Brain microvascular endothelial cell (primary cell): ENCODE results near the gene CFAP69.
A peak's percentile ranks its signal among the peaks of the same experiment; 100 is the strongest.

Experiments used
- DNase-seq: peaks from one replicate; pipeline ENCODE4 v3.0.0-alpha.2; 2020
- H3K27ac ChIP-seq: fragments of 250-450 bp; sonication (Bioruptor Pico); 2 replicates; pipeline ENCODE4 v1.5.1; 2020; ENCODE audit warnings: mild to moderate bottlenecking, moderate library complexity
- H3K27me3 ChIP-seq: fragments of 250-450 bp; sonication (Bioruptor Pico); replicated peaks from 2 replicates; pipeline ENCODE4 v1.5.1; 2020; ENCODE audit warnings: mild to moderate bottlenecking
- H3K36me3 ChIP-seq: fragments of 250-450 bp; sonication (Bioruptor Pico); replicated peaks from 2 replicates; pipeline ENCODE4 v1.5.1; 2020; ENCODE audit warnings: mild to moderate bottlenecking
- H3K4me3 ChIP-seq: 2 replicates; pipeline ENCODE4 v1.5.1; 2011; ENCODE audit warnings: low read depth, mild to moderate bottlenecking, control low read depth, low read length, moderate library complexity
- in situ Hi-C: cut with HindIII; loops from 2 replicates; pipeline ENCODE4 v1.10.0; 2017; ENCODE audit warnings: low sequenced_read_pairs, low pct_ligation_motif_present
- TF ChIP-seq, protein P1 (sequence below): IDR thresholded peaks from 2 replicates; pipeline ENCODE4 v1.5.1; 2011; ENCODE audit warnings: low read depth, mild to moderate bottlenecking, moderate library complexity, low read length, control low read depth, inconsistent platforms; ENCODE audit errors: missing control alignments

Gene CFAP69

DNA sequence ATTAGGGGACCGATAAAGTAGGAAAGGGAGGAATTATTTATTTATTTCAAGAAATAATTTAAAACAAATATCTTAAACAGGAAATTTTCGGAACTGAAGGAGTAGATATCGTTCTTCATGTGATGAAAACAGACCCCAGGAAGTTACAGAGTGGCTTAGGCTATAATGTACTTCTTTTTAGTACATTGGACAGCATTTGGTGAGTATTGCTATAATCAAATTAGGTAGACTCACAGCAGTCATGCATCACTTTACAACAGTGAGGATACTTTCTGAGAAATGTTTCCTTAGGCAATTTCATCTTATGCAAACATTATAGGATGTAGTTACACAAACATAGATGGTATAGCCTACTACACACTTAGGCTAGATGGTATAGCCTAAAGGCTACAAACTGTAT is 43.2 kb downstream of the CFAP69 start:
- in situ Hi-C loops = no loop called here
- no peak for DNase-seq
- Histone ChIP-seq H3K36me3 (no peaks in the 10 kb centered on the region), H3K27me3 (no peaks in the 10 kb centered on the region), H3K4me3 (no peak overlapping the region), H3K27ac (no peak overlapping the region)
- TF ChIP-seq, protein P1, sequence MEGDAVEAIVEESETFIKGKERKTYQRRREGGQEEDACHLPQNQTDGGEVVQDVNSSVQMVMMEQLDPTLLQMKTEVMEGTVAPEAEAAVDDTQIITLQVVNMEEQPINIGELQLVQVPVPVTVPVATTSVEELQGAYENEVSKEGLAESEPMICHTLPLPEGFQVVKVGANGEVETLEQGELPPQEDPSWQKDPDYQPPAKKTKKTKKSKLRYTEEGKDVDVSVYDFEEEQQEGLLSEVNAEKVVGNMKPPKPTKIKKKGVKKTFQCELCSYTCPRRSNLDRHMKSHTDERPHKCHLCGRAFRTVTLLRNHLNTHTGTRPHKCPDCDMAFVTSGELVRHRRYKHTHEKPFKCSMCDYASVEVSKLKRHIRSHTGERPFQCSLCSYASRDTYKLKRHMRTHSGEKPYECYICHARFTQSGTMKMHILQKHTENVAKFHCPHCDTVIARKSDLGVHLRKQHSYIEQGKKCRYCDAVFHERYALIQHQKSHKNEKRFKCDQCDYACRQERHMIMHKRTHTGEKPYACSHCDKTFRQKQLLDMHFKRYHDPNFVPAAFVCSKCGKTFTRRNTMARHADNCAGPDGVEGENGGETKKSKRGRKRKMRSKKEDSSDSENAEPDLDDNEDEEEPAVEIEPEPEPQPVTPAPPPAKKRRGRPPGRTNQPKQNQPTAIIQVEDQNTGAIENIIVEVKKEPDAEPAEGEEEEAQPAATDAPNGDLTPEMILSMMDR = no peak

DNA sequence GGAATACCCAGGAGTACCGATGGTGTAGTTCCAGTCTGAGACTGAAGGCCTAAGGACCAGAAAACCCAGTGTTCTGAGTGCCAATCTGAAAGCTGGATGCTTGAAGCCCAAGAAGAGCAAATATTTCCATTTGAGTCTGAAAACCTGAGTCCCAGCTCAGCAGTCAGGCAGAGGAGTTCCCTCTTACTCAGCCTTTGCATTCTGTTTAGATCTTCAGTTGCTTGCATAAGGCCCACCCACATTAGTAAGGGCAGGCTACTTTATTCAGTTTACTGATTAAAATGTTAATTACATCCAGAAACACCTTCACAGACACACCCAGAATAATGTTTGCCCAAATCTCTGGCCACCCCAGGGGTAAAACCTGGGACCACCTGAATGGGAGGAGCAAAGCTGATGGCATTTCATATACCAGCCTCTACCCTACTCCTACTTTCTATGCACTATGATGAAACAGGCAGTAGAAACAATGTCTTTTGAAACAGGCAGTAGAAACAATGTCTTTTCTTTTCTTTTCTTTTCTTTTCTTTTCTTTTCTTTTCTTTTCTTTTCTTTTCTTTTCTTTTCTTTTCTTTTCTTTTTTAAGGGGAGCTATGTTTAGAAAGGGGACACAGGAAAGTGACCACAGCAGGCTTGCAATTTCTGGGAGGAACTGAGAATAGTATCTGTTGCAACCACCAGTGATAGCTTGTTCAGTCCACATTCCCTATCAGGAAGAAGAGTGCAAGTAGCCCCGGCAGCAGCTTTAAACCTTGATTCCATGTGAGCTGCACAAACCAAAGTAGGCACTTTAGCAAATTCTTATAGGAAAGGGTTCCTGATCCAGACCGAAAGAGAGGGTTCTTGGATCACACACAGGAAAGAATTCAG is 45.5 kb downstream of the CFAP69 start:
- in situ Hi-C loops = no loop called here
- Histone ChIP-seq H3K27me3 (no peaks in the 10 kb centered on the region), H3K27ac (no peak overlapping the region), H3K4me3 (no peak overlapping the region), H3K36me3 (no peaks in the 10 kb centered on the region)
- TF ChIP-seq, protein P1 = no peak
- DNase-seq = no peak

DNA sequence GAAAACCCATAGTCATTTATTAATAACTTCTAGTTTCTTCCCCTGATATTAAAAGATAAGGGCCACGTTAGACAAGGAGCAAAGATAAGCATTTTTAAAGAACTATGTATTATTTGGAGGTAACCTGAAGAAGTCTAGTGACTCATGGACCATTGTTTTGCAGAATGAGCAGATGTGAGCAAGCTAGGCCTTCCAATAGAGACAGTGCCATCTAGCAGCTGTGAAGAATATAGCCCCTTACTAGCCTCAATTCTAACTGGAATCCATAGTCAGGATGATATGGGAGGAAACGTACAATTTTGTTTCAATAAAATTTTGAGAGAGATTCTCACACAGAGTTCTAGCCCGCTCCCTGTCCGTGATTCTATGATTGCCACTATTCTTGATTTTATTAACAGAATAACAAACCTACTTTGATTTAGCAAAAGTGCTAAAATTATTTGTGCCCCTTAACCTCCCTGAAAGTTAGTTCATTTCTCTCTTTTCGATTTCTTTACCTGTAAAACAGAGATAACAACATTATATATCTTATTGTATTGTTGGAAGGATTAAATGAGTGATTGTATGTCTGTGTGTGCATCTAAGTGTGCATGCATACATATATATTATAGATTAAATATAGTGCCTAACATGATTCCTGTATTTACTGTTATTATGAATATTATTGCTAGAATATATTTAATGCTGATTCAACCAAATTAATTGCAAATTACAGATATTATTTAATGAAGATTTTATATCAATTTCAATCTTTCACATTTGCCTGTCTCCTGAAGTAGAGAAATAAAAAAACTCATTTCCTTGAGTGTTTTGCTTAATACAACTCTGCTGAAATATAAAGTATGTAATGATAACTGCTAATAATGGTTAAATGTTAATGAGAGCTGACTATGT is 53.4 kb downstream of the CFAP69 start:
- in situ Hi-C loops = no loop called here
- no peaks in the 10 kb centered on the region for H3K27me3 ChIP-seq
- TF ChIP-seq, protein P1 = peak; percentile 82
- peak; percentile 65 for DNase-seq
- H3K4me3 ChIP-seq = no peak overlapping the region
- H3K36me3 ChIP-seq = no peaks in the 10 kb centered on the region
- H3K27ac ChIP-seq = no peak overlapping the region

DNA sequence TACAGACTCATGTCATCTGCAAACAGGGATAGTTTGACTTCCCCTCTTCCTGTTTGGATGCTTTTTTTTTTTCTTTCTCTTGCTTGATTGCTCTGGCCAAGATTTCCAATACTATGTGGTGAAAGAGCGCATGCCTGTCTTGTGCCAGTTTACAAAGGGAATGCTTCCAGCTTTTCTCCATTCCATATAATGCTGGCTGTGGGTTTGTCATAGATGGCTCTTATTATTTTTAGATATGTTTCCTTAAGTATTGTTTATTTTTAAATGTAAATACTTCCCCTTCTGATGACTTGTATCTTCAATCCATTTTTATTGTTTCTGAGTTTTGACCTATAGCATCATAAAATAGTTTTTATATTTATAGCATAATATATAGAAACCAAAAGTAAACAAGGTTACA is 58.3 kb downstream of the CFAP69 start:
- TF ChIP-seq, protein P1 = no peak
- in situ Hi-C loops = no loop called here
- Histone ChIP-seq H3K27ac (no peak overlapping the region), H3K27me3 (no peaks in the 10 kb centered on the region), H3K36me3 (no peaks in the 10 kb centered on the region), H3K4me3 (no peak overlapping the region)
- DNase-seq = no peak

DNA sequence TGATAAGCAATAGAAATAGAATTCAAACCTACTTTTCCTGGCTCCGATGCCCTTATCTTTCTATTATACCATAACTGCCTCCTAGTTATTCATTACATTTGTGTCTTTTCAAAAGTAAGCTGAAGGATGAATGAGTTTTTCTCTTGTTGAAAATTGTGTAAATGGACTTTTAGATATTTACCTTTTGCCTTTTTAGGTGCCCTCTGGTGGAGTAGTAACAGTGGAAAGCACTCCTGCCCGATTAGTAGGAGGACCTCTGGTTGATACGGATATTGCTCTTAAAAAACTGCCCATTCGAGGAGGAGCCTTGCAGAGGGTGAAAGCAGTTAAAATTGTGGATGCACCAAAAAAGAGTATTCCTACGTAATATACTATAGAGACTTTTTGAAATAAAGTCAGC is 64.9 kb downstream of the CFAP69 start:
- Histone ChIP-seq H3K27me3 (no peaks in the 10 kb centered on the region), H3K36me3 (no peaks in the 10 kb centered on the region), H3K4me3 (no peak overlapping the region), H3K27ac (no peak overlapping the region)
- DNase-seq = no peak
- TF ChIP-seq, protein P1 = no peak
- in situ Hi-C loops = no loop called here
